Bronchial epithelial cell (primary cell): ENCODE data around the gene SLIT3. TPM values are rescaled to one million over a fixed set of nuclear protein-coding genes. Genes with fewer than 3 reads are reported as not detected.

Source experiments
- DNase-seq: peaks from one replicate; pipeline ENCODE4 v3.0.0-alpha.2; 2010; ENCODE audit warnings: low read depth
- FAIRE-seq: peaks from 2 replicates; lab custom pipeline; 2011; peaks lifted over from hg19 to GRCh38; lab: Jason Lieb, UNC
- H3K27me3 ChIP-seq: 2 replicates; pipeline ENCODE4 v1.5.1; 2011; ENCODE audit warnings: low read length; ENCODE audit not compliant: control insufficient read depth, insufficient read depth
- H3K36me3 ChIP-seq: 2 replicates; pipeline ENCODE4 v1.5.1; 2011; ENCODE audit warnings: low read length; ENCODE audit not compliant: control insufficient read depth, insufficient read depth
- H3K4me3 ChIP-seq: 2 replicates; pipeline ENCODE4 v1.5.1; 2011; ENCODE audit warnings: mild to moderate bottlenecking, low read depth, low read length, control low read depth
- CTCF ChIP-seq: IDR thresholded peaks from 2 replicates; pipeline ENCODE4 v1.5.1; 2011; ENCODE audit warnings: mild to moderate bottlenecking, moderate library complexity, low read length, control low read depth, inconsistent platforms; ENCODE audit not compliant: insufficient read depth, severe bottlenecking
- total RNA-seq: library from RNA; depleted of rRNA; stranded (reverse); fragments of >200 nt; gene quantifications from 2 replicates; pipeline ENCODE4 v1.2.1, GENCODE V29; 2014

Gene SLIT3
- total RNA-seq, 1 donor from 2014 or later = 0.79 TPM

DNA sequence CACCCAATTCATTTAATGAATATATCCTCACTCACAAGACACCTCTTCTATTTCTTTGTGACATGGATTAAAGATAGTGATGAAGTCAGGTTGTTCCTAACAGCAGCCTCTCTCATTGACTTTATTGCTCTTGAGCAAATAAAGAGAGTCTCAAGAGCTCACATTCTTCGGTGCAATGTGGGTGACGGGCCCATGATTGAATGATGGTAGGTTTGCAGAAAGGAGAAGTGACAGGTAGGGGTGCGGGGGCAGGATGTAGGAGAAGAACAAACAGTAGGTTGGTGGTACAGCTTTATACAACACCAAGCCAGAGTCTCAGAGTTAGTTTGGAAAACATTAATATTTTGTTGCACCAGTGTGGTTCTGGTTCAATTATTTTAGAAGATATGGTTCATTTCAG lies 122.2 kb downstream of the SLIT3 start:
- Histone ChIP-seq H3K36me3 (no peaks in the 10 kb centered on the region), H3K27me3 (no peaks in the 10 kb centered on the region), H3K4me3 (no peak overlapping the region)
- FAIRE-seq = no peak
- no peak for DNase-seq
- TF ChIP-seq CTCF = no peak

DNA sequence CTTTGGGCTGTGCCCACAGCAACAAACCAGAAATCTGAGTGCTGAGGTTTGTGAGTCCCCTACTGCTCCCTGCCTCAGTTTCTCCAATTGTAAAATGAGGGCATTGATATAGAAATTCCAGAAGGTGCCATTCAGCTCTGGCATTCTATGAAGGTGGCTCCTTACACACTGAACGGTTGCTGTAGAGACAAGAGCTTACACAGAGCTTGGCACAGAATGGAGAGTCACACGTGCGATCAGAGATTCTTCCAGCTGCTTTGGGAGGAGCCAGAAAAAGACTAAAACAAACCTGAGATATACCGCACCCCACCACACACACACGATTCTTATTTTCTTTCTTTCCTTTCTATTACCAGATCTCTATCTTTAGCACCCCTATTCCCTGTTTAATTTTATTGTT lies 122.7 kb downstream of the SLIT3 start:
- no peak for DNase-seq
- no peak for TF ChIP-seq CTCF
- FAIRE-seq = no peak
- H3K27me3 ChIP-seq = no peaks in the 10 kb centered on the region
- no peaks in the 10 kb centered on the region for H3K36me3 ChIP-seq
- H3K4me3 ChIP-seq = no peak overlapping the region

GRCh38 chr5:169176709-169177694 lies 123.9 kb downstream of the SLIT3 start:
- DNase-seq (no peak), FAIRE-seq (no peak)
- Histone ChIP-seq H3K27me3 (no peaks in the 10 kb centered on the region), H3K36me3 (no peaks in the 10 kb centered on the region), H3K4me3 (no peak overlapping the region)
- no peak for TF ChIP-seq CTCF

DNA sequence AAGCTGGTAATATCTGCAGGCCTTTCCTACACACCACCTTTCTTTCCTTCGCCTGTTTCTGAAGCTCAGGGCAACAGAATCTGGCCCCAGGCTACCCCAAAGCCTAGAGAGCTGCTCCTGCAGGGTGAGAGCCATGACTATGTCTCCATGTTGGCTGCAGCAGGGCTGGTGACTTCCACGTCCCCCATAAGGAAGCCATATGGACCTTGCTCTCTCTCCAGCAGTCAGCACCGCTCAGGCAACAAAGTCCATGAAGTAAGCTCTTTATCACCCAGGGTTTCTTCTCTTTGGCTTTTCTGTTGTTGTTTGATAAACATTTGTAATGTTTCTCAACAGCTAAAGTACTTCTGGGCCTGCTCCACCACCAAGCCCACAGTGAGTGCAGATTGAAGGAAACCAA lies 125.2 kb downstream of the SLIT3 start:
- FAIRE-seq (no peak), DNase-seq (no peak)
- H3K4me3 ChIP-seq = no peak overlapping the region
- H3K36me3 ChIP-seq = no peaks in the 10 kb centered on the region
- no peaks in the 10 kb centered on the region for H3K27me3 ChIP-seq
- no peak for TF ChIP-seq CTCF

DNA sequence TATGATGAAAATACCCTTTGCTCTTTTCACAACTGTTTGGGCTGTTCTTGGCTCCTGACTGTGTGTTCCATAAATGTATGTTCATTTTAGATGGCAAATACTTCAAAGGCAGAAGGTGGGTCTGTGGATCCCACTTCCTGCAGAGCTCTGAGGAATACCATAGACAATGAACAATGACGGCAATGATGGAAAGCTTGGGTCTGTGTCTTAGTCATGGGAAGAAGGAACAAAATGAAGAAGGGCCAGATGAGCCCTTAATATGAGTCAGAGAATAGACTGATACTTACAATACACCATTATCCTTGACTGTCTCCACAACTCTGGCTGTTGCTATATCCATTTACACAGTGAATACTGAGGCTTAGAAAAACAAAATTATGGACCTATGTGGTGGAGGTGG lies 126.0 kb downstream of the SLIT3 start:
- Histone ChIP-seq H3K27me3 (no peaks in the 10 kb centered on the region), H3K36me3 (no peaks in the 10 kb centered on the region), H3K4me3 (no peak overlapping the region)
- FAIRE-seq (no peak), DNase-seq (no peak)
- no peak for TF ChIP-seq CTCF
